Neural cell (in vitro differentiated cells): Measurements from ENCODE around the gene ERC2.

Experiments
- CTCF ChIP-seq: fragments of 450-650 bp; IDR thresholded peaks from 2 replicates; pipeline ENCODE4 v1.5.1; 2014; ENCODE audit warnings: antibody characterized with exemption, mild to moderate bottlenecking, moderate library complexity; ENCODE audit not compliant: poor library complexity, severe bottlenecking
- EP300 ChIP-seq: fragments of 450-650 bp; conservative IDR thresholded peaks from 2 replicates; pipeline ENCODE4 v1.6.1; 2014; ENCODE audit warnings: antibody characterized with exemption, mild to moderate bottlenecking, moderate library complexity; ENCODE audit not compliant: poor library complexity, severe bottlenecking
- EZH2 ChIP-seq: fragments of 200-600, 300-800 bp; shearing (Covaris generic), sonication (generic); IDR thresholded peaks from 2 replicates; pipeline ENCODE4 v1.6.1; 2014; ENCODE audit warnings: antibody characterized with exemption, low read length, borderline replicate concordance, mild to moderate bottlenecking; ENCODE audit not compliant: insufficient read depth, poor library complexity, severe bottlenecking
- MXI1 ChIP-seq: fragments of 450-650 bp; conservative IDR thresholded peaks from 2 replicates; pipeline ENCODE4 v1.6.1; 2014; ENCODE audit warnings: antibody characterized with exemption, mild to moderate bottlenecking; ENCODE audit not compliant: poor library complexity, severe bottlenecking
- POLR2AphosphoS5 ChIP-seq: IDR thresholded peaks from 2 replicates; pipeline ENCODE4 v1.6.1; 2012
- RAD21 ChIP-seq: fragments of 450-650 bp; conservative IDR thresholded peaks from 2 replicates; pipeline ENCODE4 v1.6.1; 2014; ENCODE audit warnings: antibody characterized with exemption, mild to moderate bottlenecking, moderate library complexity

- TF ChIP-seq CTCF (no peak), EP300 (no peak), POLR2AphosphoS5 (no peak), RAD21 (no peak), EZH2 (no peak), MXI1 (no peak)
Measured at GRCh38 chr3:55989366-55989765, 478.9 kb downstream of the ERC2 start.
